CD14-positive monocyte (primary cell): ENCODE data around the gene FRS2. TPM values are rescaled to one million over a fixed set of nuclear protein-coding genes. Genes with fewer than 3 reads are reported as not detected.
"Not testable (repeated sequence)": the region's sequence is repeated elsewhere in the genome, so short reads cannot be mapped to it uniquely, and the experiment has no call there.

ENCODE experiments used
- DNase-seq, 3 donors: peaks; one replicate each; pipeline ENCODE4 v3.0.0-alpha.2; 2011 to 2022
- H2AFZ ChIP-seq: 2 replicates; pipeline ENCODE4 v1.6.0; 2012; ENCODE audit warnings: mild to moderate bottlenecking, low read depth, low read length, inconsistent platforms; ENCODE audit not compliant: insufficient read depth, poor library complexity, severe bottlenecking
- H3K27ac ChIP-seq, 2 donors: 1 replicate in 1 of 2; 2 replicates in 1 of 2; pipeline ENCODE4 v1.5.1; 2012 to 2013; ENCODE audit warnings: low read length in 2 of 2, control low read depth in 1 of 2, inconsistent platforms in 1 of 2, low read depth in 1 of 2, mild to moderate bottlenecking in 1 of 2
- H3K27me3 ChIP-seq, 2 donors: one replicate each; pipeline versions ENCODE4 v1.6.0 to v1.6.1; 2011 to 2013; ENCODE audit warnings: low read length in 2 of 2; ENCODE audit not compliant: control insufficient read depth in 2 of 2, insufficient read depth in 2 of 2
- H3K36me3 ChIP-seq, 2 donors: replicated peaks in 1 of 2; 1 replicate in 1 of 2; 2 replicates in 1 of 2; pipeline versions ENCODE4 v1.5.1 to v1.6.1; 2012 to 2013; ENCODE audit warnings: low read length in 2 of 2, control low read depth in 1 of 2, inconsistent platforms in 1 of 2, mild to moderate bottlenecking in 1 of 2; ENCODE audit not compliant: insufficient read depth in 2 of 2, control insufficient read depth in 1 of 2
- H3K4me1 ChIP-seq, 2 donors: 1 replicate in 1 of 2; 2 replicates in 1 of 2; pipeline versions ENCODE4 v1.5.1 to v1.6.1; 2012 to 2013; ENCODE audit warnings: low read length in 2 of 2, control low read depth in 1 of 2, inconsistent platforms in 1 of 2, mild to moderate bottlenecking in 1 of 2, moderate library complexity in 1 of 2; ENCODE audit not compliant: insufficient read depth in 2 of 2, control insufficient read depth in 1 of 2
- H3K4me2 ChIP-seq: replicated peaks from 2 replicates; pipeline ENCODE3; 2012; ENCODE audit warnings: low read length, moderate library complexity, mild to moderate bottlenecking; ENCODE audit not compliant: poor library complexity, severe bottlenecking; ENCODE audit errors: extremely low read depth
- H3K4me3 ChIP-seq, 3 experiments: fragments of 200-600 bp in 1 of 3; sonication (generic) in 1 of 3; replicated peaks in 1 of 3; 1 replicate in 2 of 3; 2 replicates in 1 of 3; pipeline ENCODE4 v1.5.1; 2011 to 2013; ENCODE audit warnings: low read length in 3 of 3, mild to moderate bottlenecking in 3 of 3, control low read depth in 2 of 3, low read depth in 2 of 3, inconsistent platforms in 1 of 3, moderate library complexity in 1 of 3
- H3K79me2 ChIP-seq: 2 replicates; pipeline ENCODE4 v1.6.0; 2012; ENCODE audit warnings: mild to moderate bottlenecking, control low read depth, inconsistent platforms, low read length, moderate library complexity; ENCODE audit not compliant: insufficient read depth
- H3K9ac ChIP-seq: 2 replicates; pipeline ENCODE4 v1.6.0; 2017; ENCODE audit warnings: low read length, mild to moderate bottlenecking; ENCODE audit not compliant: insufficient read depth, poor library complexity, severe bottlenecking
- H3K9me3 ChIP-seq, 2 donors: replicated peaks in 1 of 2; 1 replicate in 1 of 2; 2 replicates in 1 of 2; pipeline versions ENCODE4 v1.5.1 to v1.6.1; 2012 to 2013; ENCODE audit warnings: low read length in 2 of 2, control low read depth in 1 of 2; ENCODE audit not compliant: control insufficient read depth in 1 of 2, insufficient read depth in 1 of 2
- H4K20me1 ChIP-seq: 2 replicates; pipeline ENCODE4 v1.6.0; 2012; ENCODE audit warnings: mild to moderate bottlenecking, low read length, control low read depth, moderate library complexity; ENCODE audit not compliant: insufficient read depth
- H3K27ac Mint-ChIP-seq, 7 donors: one replicate each; pipeline ENCODE4 v1.8.0; 2020; ENCODE audit warnings: mild to moderate bottlenecking in 7 of 7, mixed read lengths in 7 of 7, moderate library complexity in 6 of 7, inconsistent platforms in 2 of 7
- H3K27me3 Mint-ChIP-seq, 3 donors: one replicate each; pipeline ENCODE4 v1.8.0; 2021 to 2022; ENCODE audit warnings: low read depth in 3 of 3, mild to moderate bottlenecking in 3 of 3, mixed read lengths in 3 of 3, moderate library complexity in 3 of 3, inconsistent platforms in 1 of 3
- H3K36me3 Mint-ChIP-seq, 2 donors: one replicate each; pipeline ENCODE4 v1.8.0; 2020; ENCODE audit warnings: mixed read lengths in 2 of 2, inconsistent platforms in 1 of 2, mild to moderate bottlenecking in 1 of 2
- H3K4me1 Mint-ChIP-seq: one replicate; pipeline ENCODE4 v1.8.0; 2020; ENCODE audit warnings: mild to moderate bottlenecking, mixed read lengths
- H3K4me3 Mint-ChIP-seq, 2 donors: one replicate each; pipeline ENCODE4 v1.8.0; 2020; ENCODE audit warnings: mild to moderate bottlenecking in 2 of 2, mixed read lengths in 2 of 2, moderate library complexity in 1 of 2
- H3K9me3 Mint-ChIP-seq, 7 donors: one replicate each; pipeline ENCODE4 v1.8.0; 2020 to 2022; ENCODE audit warnings: mixed read lengths in 7 of 7, mild to moderate bottlenecking in 6 of 7, moderate library complexity in 6 of 7, inconsistent platforms in 2 of 7
- WGBS: methylation state at CpG from one replicate; pipeline ENCODE4 v1.1.5; 2013; ENCODE audit warnings: missing lambda C conversion rate; ENCODE audit not compliant: insufficient coverage; 5-methylcytosine and 5-hydroxymethylcytosine counted together
- intact Hi-C, 2 donors: fragments of 100-400 bp; cut with micrococcal nuclease; formaldehyde crosslinking; loops; one replicate each; pipeline versions ENCODE4 v1.15.0 to v1.15.1; 2023
- polyA plus RNA-seq, 3 donors: library from polyadenylated mRNA; depleted of rRNA in 1 of 3; unstranded in 2 of 3; stranded (reverse) in 1 of 3; fragments of 300-500 nt in 2 of 3; fragments of >200 nt in 1 of 3; fragmentation: Illumina TruSeq in 2 of 3; gene quantifications; 1 replicate in 2 of 3; 2 replicates in 1 of 3; pipeline ENCODE4 v1.2.3, GENCODE V29; 2012 to 2021
- TF ChIP-seq, protein P1 (sequence below): fragments of 200-600 bp; IDR thresholded peaks from one replicate; pipeline ENCODE4 v1.8.0; 2022; ENCODE audit warnings: antibody characterized with exemption, mild to moderate bottlenecking

The FRS2 gene
- polyA plus RNA-seq, 3 donors, result 6.8 to 13.6 (median 13.0) TPM

DNA sequence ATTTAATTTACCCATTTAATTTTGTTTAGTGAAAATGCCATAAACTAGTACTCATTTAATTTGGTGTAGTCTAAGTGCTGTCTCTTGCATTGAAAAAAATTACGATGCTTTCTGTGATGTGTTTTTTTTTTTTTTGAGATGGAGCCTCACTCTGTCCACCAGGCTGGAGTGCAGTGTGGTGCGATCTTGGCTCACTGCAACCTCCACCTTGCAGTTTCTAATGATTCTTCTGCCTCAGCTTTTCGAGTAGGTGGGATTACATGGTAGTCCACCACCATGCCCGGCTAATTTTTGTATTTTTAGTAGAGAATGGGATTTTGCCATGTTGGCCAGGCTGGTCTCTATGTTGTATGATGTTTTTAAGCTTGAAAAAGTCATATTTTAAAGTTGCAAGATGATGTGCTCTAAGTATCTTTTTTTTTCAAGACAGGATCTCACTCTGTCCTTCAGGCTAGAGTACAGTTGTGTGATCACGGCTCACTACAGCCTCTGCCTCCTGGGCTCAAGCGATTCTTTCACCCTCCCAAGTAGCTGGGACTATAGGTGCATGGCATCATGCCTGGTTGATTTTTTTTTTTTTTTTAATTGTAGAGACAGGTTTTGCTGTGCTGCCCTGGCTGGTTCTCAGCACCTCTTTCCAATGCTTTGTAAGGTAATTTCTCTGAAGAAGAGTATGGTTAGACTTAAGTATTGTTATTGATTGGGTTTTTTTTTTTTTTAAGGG, 131.9 kb downstream of the FRS2 start:
- 96% methylated on average over 3 of the region's 6 CpGs for WGBS
- no peak overlapping the region for H3K27ac Mint-ChIP-seq

DNA sequence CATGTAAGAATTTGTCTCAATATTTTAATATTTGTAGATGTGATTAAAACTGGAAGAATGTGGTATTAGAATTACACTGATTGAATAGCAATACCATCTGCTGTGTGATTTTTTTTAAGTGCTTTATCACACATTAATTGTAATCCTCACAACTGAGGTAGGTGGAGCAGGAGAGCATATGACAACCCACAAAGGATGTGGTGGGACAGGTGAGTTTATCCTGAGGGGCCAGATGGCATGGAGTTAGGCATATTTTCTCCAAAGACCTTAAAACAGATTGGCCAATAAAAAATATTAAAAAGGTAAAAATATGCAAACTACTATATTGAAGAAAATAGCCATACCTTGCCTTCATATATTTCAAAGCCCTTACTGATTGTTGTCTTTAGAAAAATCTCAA, 132.8 kb downstream of the FRS2 start:
- TF ChIP-seq, protein P1, sequence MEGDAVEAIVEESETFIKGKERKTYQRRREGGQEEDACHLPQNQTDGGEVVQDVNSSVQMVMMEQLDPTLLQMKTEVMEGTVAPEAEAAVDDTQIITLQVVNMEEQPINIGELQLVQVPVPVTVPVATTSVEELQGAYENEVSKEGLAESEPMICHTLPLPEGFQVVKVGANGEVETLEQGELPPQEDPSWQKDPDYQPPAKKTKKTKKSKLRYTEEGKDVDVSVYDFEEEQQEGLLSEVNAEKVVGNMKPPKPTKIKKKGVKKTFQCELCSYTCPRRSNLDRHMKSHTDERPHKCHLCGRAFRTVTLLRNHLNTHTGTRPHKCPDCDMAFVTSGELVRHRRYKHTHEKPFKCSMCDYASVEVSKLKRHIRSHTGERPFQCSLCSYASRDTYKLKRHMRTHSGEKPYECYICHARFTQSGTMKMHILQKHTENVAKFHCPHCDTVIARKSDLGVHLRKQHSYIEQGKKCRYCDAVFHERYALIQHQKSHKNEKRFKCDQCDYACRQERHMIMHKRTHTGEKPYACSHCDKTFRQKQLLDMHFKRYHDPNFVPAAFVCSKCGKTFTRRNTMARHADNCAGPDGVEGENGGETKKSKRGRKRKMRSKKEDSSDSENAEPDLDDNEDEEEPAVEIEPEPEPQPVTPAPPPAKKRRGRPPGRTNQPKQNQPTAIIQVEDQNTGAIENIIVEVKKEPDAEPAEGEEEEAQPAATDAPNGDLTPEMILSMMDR, result no peak
- Histone ChIP-seq H3K4me1 (peaks cover 0 to 3% of the 10 kb centered on the region in 2 donors), H4K20me1 (no peaks in the 10 kb centered on the region), H3K79me2 (no peaks in the 10 kb centered on the region), H3K9me3 (no peaks in the 10 kb centered on the region), H3K4me2 (no peak overlapping the region), H3K9ac (no peak overlapping the region), H3K4me3 (no peak overlapping the region), H3K27me3 (no peaks in the 10 kb centered on the region), H3K36me3 (peaks cover 49 to 56% of the 10 kb centered on the region in 2 donors), H2AFZ (no peak overlapping the region), H3K27ac (no peak overlapping the region)
- intact Hi-C loops, result no loop called here
- peaks cover 0 to 3% (median 1%) of the 10 kb centered on the region in 7 donors for H3K9me3 Mint-ChIP-seq
- no peak overlapping the region for H3K27ac Mint-ChIP-seq
- peaks cover 2% of the 10 kb centered on the region for H3K4me1 Mint-ChIP-seq
- peaks cover 48 to 53% of the 10 kb centered on the region in 2 donors for H3K36me3 Mint-ChIP-seq
- no peak for DNase-seq
- no peak overlapping the region for H3K4me3 Mint-ChIP-seq
- peaks cover 0 to 2% (median 1%) of the 10 kb centered on the region in 3 donors for H3K27me3 Mint-ChIP-seq

More for the DNA sequence above, 131.9 kb downstream of the FRS2 start:
- H3K27me3 Mint-ChIP-seq, result peaks cover 0 to 2% (median 1%) of the 10 kb centered on the region in 3 donors
- Histone ChIP-seq H4K20me1 (no peaks in the 10 kb centered on the region), H3K4me2 (no peak overlapping the region), H2AFZ (no peak overlapping the region), H3K9me3 (no peaks in the 10 kb centered on the region), H3K27ac (no peak overlapping the region), H3K9ac (no peak overlapping the region), H3K4me1 (no peaks in the 10 kb centered on the region), H3K27me3 (no peaks in the 10 kb centered on the region), H3K4me3 (no peak overlapping the region), H3K36me3 (peaks cover 57 to 65% of the 10 kb centered on the region in 2 donors), H3K79me2 (no peaks in the 10 kb centered on the region)
- intact Hi-C loops, result no loop called here
- TF ChIP-seq, protein P1, result no peak
- DNase-seq, result no peak
- no peak overlapping the region for H3K4me3 Mint-ChIP-seq
- peaks cover 54 to 62% of the 10 kb centered on the region in 2 donors for H3K36me3 Mint-ChIP-seq
- no peaks in the 10 kb centered on the region for H3K4me1 Mint-ChIP-seq
- H3K9me3 Mint-ChIP-seq, result peaks cover 0 to 3% (median 1%) of the 10 kb centered on the region in 7 donors

GRCh38 chr12:69603556-69603955, 133.4 kb downstream of the FRS2 start:
- H2AFZ ChIP-seq, H3K4me1 ChIP-seq, H3K4me3 Mint-ChIP-seq, DNase-seq, H3K9ac ChIP-seq, H3K9me3 Mint-ChIP-seq, H3K27ac ChIP-seq, H3K4me2 ChIP-seq, H4K20me1 ChIP-seq, intact Hi-C loops, H3K27ac Mint-ChIP-seq, H3K4me1 Mint-ChIP-seq, H3K27me3 Mint-ChIP-seq, H3K4me3 ChIP-seq, H3K9me3 ChIP-seq, H3K79me2 ChIP-seq, H3K27me3 ChIP-seq: not testable (repeated sequence)
- H3K36me3 Mint-ChIP-seq, result peaks cover 42 to 49% of the 10 kb centered on the region in 2 donors
- WGBS, result 100% methylated on average over 2 of the region's 6 CpGs
- H3K36me3 ChIP-seq, result peaks cover 43 to 50% of the 10 kb centered on the region in 2 donors
